Measurements from ENCODE around the gene ALDH1L2. TPM values are rescaled to one million over a fixed set of nuclear protein-coding genes. Genes with fewer than 3 reads are reported as not detected.

The ALDH1L2 gene
- total and polyA plus RNA-seq, 10 donors: 0.07 to 10.4 (median 3.2) TPM

DNA sequence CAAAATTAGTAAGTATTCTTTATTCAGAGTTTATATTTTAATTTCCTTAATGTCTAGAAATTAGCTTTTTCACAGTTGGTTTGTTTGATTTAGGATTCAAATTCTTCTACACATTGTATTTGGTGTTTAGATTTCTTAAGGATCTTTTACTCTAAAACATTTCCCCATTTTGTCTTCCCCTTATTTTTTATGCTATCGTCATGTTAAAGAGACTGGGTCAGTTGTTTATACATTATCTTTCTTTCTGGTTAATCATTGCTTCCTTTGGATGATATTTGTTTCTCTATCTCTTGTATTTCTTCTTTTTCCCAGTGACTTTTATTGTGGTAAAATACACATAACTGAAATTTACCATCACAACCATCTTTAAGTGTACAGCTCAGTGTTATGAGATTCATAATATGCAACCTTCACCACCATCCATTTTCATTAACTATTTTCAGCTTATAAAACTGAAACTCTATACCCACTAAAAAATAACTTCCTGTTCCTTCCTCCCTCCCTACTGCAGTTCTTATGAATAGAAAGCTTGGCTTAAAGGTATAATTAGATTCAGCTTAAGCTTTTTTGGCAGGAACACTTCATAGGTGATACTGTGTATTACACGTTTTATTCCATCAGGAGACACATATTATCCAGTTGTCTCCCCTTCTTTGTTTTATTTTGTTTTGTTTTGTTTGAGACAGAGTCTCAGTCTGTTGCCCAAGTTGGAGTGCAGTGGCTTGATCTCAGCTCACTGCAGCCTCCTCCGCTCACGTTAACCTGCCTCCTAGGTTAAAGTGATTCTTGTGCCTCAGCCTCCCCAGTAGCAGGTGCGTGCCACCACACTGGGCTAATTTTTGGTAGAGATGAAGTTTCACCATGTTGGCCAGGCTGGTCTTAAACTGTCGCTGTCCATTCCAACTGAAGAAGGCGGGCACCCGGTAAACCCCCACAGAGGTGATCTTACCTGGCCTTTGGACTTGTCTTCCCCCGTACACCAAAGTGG is 53.1 kb downstream of the ALDH1L2 start:
- TF ChIP-seq POLR2A (IDR thresholded peaks at IDR 0.05) (no peak), POLR2AphosphoS5 (IDR thresholded peaks at IDR 0.05) (no peak)
- TF ChIP-seq, protein P1, sequence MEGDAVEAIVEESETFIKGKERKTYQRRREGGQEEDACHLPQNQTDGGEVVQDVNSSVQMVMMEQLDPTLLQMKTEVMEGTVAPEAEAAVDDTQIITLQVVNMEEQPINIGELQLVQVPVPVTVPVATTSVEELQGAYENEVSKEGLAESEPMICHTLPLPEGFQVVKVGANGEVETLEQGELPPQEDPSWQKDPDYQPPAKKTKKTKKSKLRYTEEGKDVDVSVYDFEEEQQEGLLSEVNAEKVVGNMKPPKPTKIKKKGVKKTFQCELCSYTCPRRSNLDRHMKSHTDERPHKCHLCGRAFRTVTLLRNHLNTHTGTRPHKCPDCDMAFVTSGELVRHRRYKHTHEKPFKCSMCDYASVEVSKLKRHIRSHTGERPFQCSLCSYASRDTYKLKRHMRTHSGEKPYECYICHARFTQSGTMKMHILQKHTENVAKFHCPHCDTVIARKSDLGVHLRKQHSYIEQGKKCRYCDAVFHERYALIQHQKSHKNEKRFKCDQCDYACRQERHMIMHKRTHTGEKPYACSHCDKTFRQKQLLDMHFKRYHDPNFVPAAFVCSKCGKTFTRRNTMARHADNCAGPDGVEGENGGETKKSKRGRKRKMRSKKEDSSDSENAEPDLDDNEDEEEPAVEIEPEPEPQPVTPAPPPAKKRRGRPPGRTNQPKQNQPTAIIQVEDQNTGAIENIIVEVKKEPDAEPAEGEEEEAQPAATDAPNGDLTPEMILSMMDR (IDR thresholded peaks at IDR 0.05 in 8 of 11, conservative IDR thresholded peaks at IDR 0.05 in 3 of 11): no peak
- intact Hi-C loops (cut with DNase I; ENCODE audit: low total_unique reads): no loop called here
- Histone ChIP-seq H3K4me1 (peaks cover 0 to 14% (median 0%) of the 10 kb centered on the region in 6 donors), H3K4me3 (no peak overlapping the region), H3K27ac (peak overlapping the region in 6 of 8 donors; percentile 20 to 53 (median 32)), H3K9me3 (no peaks in the 10 kb centered on the region), H3K36me3 (no peaks in the 10 kb centered on the region), H3K27me3 (replicated peaks in 1 of 7) (no peaks in the 10 kb centered on the region)
- 81 to 86% (median 82%) methylated on average over 9 of the region's 9 CpGs for WGBS, 5 donors
- DNase-seq: no peak

DNA sequence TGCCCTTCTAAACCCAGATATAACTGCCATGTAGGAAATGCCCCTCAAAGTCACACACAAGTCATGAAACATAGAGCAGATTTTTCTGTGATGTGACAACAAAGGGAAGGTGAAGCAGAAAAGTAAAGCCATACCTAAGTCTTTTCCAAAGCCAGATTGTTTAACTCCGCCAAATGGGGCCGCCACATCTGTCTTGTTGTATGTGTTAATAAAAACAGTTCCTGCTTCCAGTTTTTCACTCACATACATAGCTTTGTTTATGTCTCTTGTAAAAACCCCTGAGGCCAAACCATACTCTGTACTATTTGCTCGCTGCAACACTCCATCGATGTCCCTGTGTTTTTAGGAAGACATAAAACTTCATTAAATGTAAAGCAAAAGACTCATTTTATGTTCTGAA is 57.8 kb downstream of the ALDH1L2 start:
- H3K36me3 ChIP-seq: no peaks in the 10 kb centered on the region
- H3K4me3 ChIP-seq: no peak overlapping the region
- no peaks in the 10 kb centered on the region for H3K27me3 ChIP-seq (replicated peaks in 1 of 7)
- DNase-seq: no peak
- no peak for TF ChIP-seq POLR2AphosphoS5 (IDR thresholded peaks at IDR 0.05)
- TF ChIP-seq, protein P1 (IDR thresholded peaks at IDR 0.05 in 8 of 11, conservative IDR thresholded peaks at IDR 0.05 in 3 of 11): no peak
- no peak for TF ChIP-seq POLR2A (IDR thresholded peaks at IDR 0.05)
- H3K9me3 ChIP-seq: no peaks in the 10 kb centered on the region
- H3K27ac ChIP-seq: no peak overlapping the region
- 91 to 95% (median 93%) methylated on average over 4 of the region's 4 CpGs for WGBS, 5 donors
- intact Hi-C loops (cut with DNase I; ENCODE audit: low total_unique reads): no loop called here
- peaks cover 0 to 10% (median 0%) of the 10 kb centered on the region in 6 donors for H3K4me1 ChIP-seq

DNA sequence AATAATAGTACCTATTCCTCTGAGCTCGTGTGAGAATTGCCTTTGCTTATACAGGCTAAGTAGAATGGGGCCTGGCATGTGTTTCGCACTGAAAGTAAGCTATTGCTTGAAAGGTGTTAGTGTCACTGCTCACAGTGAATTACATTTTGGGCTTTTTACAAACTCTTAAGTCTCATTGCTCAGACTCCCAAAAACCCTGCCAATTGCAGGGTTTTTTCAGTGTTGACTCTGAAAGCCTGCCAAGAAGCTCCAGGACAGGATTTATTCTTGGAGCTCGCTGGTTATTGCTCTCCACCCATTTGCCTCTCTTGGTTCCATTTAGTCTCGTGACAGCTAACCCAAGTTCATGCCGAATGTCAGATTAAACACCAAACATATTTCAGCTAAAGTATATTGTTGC is 58.4 kb downstream of the ALDH1L2 start:
- DNase-seq: no peak
- intact Hi-C loops (cut with DNase I; ENCODE audit: low total_unique reads): no loop called here
- no peaks in the 10 kb centered on the region for H3K27me3 ChIP-seq (replicated peaks in 1 of 7)
- no peaks in the 10 kb centered on the region for H3K36me3 ChIP-seq
- TF ChIP-seq POLR2AphosphoS5 (IDR thresholded peaks at IDR 0.05): no peak
- TF ChIP-seq POLR2A (IDR thresholded peaks at IDR 0.05): no peak
- TF ChIP-seq, protein P1 (IDR thresholded peaks at IDR 0.05 in 8 of 11, conservative IDR thresholded peaks at IDR 0.05 in 3 of 11): no peak
- no peak overlapping the region for H3K4me3 ChIP-seq
- no peaks in the 10 kb centered on the region for H3K9me3 ChIP-seq
- WGBS, 5 donors: 60 to 86% (median 82%) methylated on average over 5 of the region's 5 CpGs
- H3K27ac ChIP-seq: no peak overlapping the region
- peaks cover 0 to 5% (median 0%) of the 10 kb centered on the region in 6 donors for H3K4me1 ChIP-seq

DNA sequence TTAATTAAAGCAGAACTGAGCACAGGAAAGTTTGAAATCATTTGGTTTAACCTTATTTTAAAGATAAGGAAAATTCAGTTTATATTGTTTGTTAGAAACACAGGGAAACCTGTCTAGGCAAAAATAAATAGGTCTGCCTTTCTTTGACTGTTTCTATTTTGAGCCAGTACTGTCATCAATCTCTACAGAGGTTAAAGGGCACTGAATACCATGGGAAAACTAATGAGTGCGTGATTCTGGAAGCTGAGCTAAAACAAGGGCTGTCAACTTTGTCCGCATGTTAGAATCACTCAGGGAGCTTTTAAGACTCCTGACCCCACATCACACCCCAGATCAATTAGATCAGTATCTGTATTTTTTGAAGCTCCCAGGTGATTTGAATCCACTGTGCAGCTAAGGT is 59.3 kb downstream of the ALDH1L2 start:
- Histone ChIP-seq H3K4me3 (no peak overlapping the region), H3K27ac (no peak overlapping the region), H3K27me3 (replicated peaks in 1 of 7) (no peaks in the 10 kb centered on the region), H3K4me1 (no peaks in the 10 kb centered on the region), H3K36me3 (no peaks in the 10 kb centered on the region), H3K9me3 (no peaks in the 10 kb centered on the region)
- WGBS, 5 donors: 85 to 94% (median 94%) methylated on average over 2 of the region's 2 CpGs
- no peak for TF ChIP-seq POLR2A (IDR thresholded peaks at IDR 0.05)
- TF ChIP-seq POLR2AphosphoS5 (IDR thresholded peaks at IDR 0.05): no peak
- TF ChIP-seq, protein P1 (IDR thresholded peaks at IDR 0.05 in 8 of 11, conservative IDR thresholded peaks at IDR 0.05 in 3 of 11): no peak
- DNase-seq: no peak
- intact Hi-C loops (cut with DNase I; ENCODE audit: low total_unique reads): no loop called here
